ENCODE results near the gene ENPEP.

GRCh38 chr4:110487873-110488272 lies 11.9 kb downstream of the ENPEP start:
- no peak for TF ChIP-seq CTCF (IDR thresholded peaks at IDR 0.05)
- no peak for TF ChIP-seq POLR2A (IDR thresholded peaks at IDR 0.05)

Data from esophagus squamous epithelium (tissue), 4 donors.